Measurements from ENCODE around the gene WSB2. TPM values are rescaled to one million over a fixed set of nuclear protein-coding genes. Genes with fewer than 3 reads are reported as not detected.

WSB2 gene
- total RNA-seq, 1 donor from 2014 or later: 68.6 TPM

GRCh38 chr12:117994551-117995438, 66.2 kb downstream of the WSB2 start:
- Histone ChIP-seq H3K4me3 (no peak overlapping the region), H3K27ac (no peak overlapping the region), H3K36me3 (no peaks in the 10 kb centered on the region), H3K27me3 (no peaks in the 10 kb centered on the region), H3K9me3 (no peaks in the 10 kb centered on the region), H3K4me1 (no peaks in the 10 kb centered on the region)
- no peak for TF ChIP-seq CTCF (IDR thresholded peaks at IDR 0.05)
- DNase-seq (ENCODE audit: low spot score in 2 of 2): no peak
- intact Hi-C loops (cut with DNase I): no loop called here

DNA sequence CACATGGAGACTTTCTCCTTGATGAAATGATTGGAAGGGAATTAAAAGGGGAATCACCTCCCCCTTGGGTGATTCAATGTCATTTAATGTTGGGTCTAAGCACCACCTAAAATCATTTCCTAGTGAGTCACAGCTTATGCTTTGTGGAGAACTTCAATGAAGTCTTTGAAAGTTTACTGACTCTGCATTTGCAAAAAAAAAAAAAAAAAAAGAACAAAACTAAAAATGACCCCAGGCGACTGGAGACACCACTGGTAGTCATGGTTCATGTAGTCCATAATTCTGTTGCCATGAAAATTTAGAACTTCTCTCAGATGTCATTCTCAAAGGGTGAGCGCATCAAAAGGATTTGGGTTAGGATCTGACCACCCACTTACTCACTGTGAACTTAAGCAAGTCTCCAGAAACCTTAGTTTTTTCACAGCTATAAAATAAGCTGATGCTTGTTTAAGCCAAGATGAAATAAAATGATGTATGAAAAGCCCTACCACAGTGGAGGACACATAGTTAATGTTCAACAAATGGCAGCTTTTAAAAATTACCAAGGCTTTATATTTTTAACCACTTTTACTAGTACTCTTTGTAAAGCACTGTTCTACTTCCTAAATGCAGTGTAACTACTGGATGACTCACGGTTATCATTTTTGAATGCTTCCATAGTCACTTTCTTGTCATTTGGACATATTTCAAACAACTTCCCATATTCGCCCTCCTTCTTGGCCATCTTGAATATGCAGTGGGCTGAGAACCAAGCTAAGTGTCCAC, 74.1 kb downstream of the WSB2 start:
- no peak for TF ChIP-seq CTCF (IDR thresholded peaks at IDR 0.05)
- Histone ChIP-seq H3K9me3 (no peaks in the 10 kb centered on the region), H3K4me3 (no peak overlapping the region), H3K36me3 (no peaks in the 10 kb centered on the region), H3K27me3 (no peaks in the 10 kb centered on the region), H3K27ac (no peak overlapping the region), H3K4me1 (no peaks in the 10 kb centered on the region)
- intact Hi-C loops (cut with DNase I): no loop called here
- DNase-seq (ENCODE audit: low spot score in 2 of 2): no peak

DNA sequence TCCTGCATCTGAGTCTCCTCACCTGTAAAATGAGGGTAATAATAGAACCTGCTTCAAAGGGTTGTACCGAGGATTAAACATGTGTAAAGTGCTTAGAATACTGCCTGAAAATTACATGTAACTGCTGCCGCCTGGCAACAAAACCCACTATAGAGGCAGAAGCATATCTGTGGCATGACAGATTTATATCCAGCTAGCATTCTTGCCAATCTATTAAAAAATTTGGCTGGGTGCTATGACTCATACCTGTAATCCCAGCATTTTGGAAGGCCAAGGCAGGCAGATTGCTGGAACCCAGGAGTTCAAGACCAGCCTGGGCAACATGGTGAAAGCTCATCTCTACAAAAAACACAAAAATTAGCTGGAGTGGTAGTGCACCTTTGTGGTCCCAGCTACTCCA, 75.8 kb downstream of the WSB2 start:
- Histone ChIP-seq H3K27ac (no peak overlapping the region), H3K4me3 (no peak overlapping the region), H3K36me3 (no peaks in the 10 kb centered on the region), H3K27me3 (no peaks in the 10 kb centered on the region), H3K9me3 (no peaks in the 10 kb centered on the region), H3K4me1 (no peaks in the 10 kb centered on the region)
- intact Hi-C loops (cut with DNase I): no loop called here
- DNase-seq (ENCODE audit: low spot score in 2 of 2): no peak
- TF ChIP-seq CTCF (IDR thresholded peaks at IDR 0.05): no peak

Other genes with a start within 250 kb of the WSB2 start
- 0.11 TPM for gene KSR2, start 92.2 kb downstream of the WSB2 start, total RNA-seq
- 5.2 TPM for gene RFC5, start 44.5 kb downstream of the WSB2 start, total RNA-seq
- gene VSIG10, start 42.8 kb upstream of the WSB2 start, total RNA-seq: 38.3 TPM
- 312 TPM for gene PEBP1, start 74.9 kb upstream of the WSB2 start, total RNA-seq